WTC11 (cell line): Measurements from ENCODE around the gene FHOD3.

Experiments used
- NFE2L1 ChIP-seq: sonication (generic); formaldehyde crosslinking; IDR thresholded peaks from 2 replicates; pipeline ENCODE4 v1.8.1; 2023; ENCODE audit warnings: missing genetic modification reagents
- TF ChIP-seq, protein P1 (sequence below): fragments of 200-600 bp; IDR thresholded peaks from 2 replicates; pipeline ENCODE4 v1.8.0; 2022; ENCODE audit warnings: antibody characterized with exemption
- TF ChIP-seq, protein P2 (sequence below): sonication (generic); formaldehyde crosslinking; IDR thresholded peaks from 2 replicates; pipeline ENCODE4 v1.8.1; 2023; ENCODE audit warnings: mild to moderate bottlenecking, missing genetic modification reagents, moderate library complexity

- no peak for TF ChIP-seq NFE2L1 (CRISPR knock-in tag)
- TF ChIP-seq, protein P1, sequence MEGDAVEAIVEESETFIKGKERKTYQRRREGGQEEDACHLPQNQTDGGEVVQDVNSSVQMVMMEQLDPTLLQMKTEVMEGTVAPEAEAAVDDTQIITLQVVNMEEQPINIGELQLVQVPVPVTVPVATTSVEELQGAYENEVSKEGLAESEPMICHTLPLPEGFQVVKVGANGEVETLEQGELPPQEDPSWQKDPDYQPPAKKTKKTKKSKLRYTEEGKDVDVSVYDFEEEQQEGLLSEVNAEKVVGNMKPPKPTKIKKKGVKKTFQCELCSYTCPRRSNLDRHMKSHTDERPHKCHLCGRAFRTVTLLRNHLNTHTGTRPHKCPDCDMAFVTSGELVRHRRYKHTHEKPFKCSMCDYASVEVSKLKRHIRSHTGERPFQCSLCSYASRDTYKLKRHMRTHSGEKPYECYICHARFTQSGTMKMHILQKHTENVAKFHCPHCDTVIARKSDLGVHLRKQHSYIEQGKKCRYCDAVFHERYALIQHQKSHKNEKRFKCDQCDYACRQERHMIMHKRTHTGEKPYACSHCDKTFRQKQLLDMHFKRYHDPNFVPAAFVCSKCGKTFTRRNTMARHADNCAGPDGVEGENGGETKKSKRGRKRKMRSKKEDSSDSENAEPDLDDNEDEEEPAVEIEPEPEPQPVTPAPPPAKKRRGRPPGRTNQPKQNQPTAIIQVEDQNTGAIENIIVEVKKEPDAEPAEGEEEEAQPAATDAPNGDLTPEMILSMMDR, result no peak
- TF ChIP-seq, protein P2, sequence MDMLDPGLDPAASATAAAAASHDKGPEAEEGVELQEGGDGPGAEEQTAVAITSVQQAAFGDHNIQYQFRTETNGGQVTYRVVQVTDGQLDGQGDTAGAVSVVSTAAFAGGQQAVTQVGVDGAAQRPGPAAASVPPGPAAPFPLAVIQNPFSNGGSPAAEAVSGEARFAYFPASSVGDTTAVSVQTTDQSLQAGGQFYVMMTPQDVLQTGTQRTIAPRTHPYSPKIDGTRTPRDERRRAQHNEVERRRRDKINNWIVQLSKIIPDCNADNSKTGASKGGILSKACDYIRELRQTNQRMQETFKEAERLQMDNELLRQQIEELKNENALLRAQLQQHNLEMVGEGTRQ, result no peak
Observed at GRCh38 chr18:36711813-36712444, 414.4 kb downstream of the FHOD3 start.
